ENCODE results near the gene FXYD4.
A peak's percentile ranks its signal among the peaks of the same experiment; 100 is the strongest.
"Not testable (repeated sequence)": the region's sequence is repeated elsewhere in the genome, so short reads cannot be mapped to it uniquely, and the experiment has no call there.

FXYD4 gene

DNA sequence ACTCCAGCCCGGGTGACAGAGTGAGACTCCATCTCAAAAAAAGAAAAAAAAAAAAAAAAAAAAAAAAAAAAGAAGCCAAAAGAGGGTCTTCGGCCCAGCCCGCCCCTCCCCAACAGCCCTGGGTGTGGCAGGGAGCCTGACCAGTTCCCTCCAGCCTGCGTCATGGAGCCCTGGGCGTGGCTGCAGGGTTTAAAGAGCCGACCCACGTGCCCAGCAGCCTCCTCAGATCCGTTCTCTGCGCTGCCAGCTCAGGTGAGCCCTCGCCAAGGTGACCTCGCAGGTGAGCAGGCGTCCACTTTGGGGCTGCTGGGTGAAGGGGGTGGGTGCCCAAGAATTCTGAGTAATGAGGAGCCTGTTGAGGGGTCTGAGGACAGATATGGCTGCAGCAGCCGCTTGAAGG, at the start of gene FXYD4:
FXYD4 (plus strand) TSS at position 219 of the 400 bp plus-strand sequence. CDS start 2,111 bp downstream, outside the sequence.
- DNase-seq (ENCODE audit: low read depth, low spot score) = no peak

DNA sequence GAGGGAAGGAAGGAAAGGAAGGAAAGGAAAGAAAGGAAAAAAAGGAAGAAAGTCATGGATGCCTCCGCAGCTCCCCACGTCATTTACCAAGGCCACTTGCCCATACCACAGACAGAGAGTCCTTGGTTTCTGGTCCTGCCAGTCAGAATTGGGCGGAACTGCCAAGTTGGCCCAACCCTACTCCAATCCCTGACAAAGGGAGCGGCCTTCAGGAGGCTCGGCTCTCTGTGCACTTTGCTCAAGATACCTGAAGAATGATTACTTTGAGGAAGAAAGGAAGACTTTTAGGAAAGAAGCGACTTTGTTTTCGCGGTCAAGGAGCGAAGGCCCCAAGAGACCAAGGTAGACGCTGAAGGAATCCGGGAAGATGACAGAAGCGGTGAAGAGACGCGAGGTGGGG, 49.1 kb upstream of the FXYD4 start:
- no peak for DNase-seq (ENCODE audit: low read depth, low spot score)

DNA sequence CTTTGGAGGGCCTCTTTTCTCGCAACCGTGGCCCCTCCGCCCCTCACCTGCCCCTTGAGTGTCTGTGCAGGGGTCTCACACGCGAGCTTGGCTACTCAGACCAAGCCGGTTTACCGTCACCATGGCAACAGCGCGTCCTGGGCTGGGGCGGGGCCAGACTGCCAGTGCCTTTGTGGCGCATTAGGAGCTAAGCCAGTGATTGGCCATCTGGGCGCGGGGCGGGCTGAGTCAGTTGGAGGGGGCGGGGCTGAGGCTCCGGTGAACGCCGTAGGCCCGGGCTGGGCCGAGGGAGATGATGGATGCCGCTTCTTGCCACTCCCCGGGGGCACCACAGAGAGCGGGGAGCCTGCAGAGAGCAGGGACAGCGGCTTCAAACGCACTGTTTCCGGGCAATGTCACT, 48.7 kb upstream of the FXYD4 start:
- peak; percentile 68 for DNase-seq (ENCODE audit: low read depth, low spot score)

DNA sequence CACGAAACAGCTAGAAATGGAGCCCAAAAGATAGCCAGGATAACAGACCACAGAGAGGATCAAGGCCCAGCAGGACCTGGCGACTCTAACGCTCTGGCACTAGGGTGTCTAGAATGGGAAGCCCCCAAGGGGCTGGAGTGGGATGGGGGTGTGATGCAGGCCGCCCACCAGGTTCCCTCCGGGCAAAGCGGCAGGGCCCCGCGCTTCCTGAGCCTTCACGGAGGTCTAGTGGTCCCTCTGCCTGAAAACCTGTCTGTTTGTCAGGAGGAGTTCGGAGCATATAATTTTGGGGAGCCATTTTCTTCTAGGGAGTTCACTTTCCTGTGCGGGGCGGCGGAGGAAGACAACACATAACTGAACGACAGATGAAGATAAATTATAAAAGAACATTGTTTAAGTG, 48.2 kb upstream of the FXYD4 start:
- DNase-seq (ENCODE audit: low read depth, low spot score) = no peak

DNA sequence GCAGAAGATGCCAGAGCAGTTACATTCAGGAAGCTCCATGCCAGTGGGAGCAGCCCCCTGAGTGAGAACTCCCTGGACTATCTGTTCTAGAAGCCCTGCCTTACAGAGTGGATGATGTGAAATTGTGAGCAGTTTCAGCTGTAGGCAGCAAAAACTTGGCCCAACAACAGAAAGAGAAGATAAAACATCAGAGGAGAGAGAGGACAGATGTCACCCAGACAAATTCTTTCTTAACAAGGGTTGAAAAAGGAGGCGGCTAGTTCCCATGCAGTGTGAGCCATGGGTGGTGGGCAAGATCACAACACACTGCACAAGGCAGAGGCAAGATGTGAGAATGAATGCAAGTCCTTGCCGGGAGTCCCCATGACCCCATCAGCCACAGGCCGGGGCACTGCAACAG, 46.6 kb upstream of the FXYD4 start:
- DNase-seq (ENCODE audit: low read depth, low spot score) = no peak

- no peak for DNase-seq (ENCODE audit: low read depth, low spot score)
Measured at GRCh38 chr10:43327171-43327570, 44.3 kb upstream of the FXYD4 start.

- no peak for DNase-seq (ENCODE audit: low read depth, low spot score)
Measured at GRCh38 chr10:43327986-43328385, 43.5 kb upstream of the FXYD4 start.

DNA sequence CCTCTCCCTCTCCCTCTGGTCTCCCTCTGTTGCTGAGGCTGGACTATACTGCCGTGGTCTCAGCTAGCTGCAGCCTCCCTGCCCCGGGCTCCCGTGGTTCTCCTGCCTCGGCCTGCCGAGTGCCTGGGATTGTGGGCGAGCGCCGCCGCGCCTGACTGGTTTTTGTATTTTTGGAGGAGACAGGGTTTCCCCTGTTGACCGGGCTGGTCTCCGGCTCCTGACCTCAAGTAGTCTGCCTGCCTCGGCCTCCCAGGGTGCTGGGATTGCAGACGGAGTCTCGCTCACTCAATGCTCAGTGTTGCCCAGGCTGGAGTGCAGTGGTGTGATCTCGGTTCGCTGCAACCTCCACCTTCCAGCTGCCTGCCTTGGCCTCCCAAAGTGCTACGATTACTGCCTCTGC, 42.6 kb upstream of the FXYD4 start:
- DNase-seq (ENCODE audit: low read depth, low spot score) = not testable (repeated sequence)

DNA sequence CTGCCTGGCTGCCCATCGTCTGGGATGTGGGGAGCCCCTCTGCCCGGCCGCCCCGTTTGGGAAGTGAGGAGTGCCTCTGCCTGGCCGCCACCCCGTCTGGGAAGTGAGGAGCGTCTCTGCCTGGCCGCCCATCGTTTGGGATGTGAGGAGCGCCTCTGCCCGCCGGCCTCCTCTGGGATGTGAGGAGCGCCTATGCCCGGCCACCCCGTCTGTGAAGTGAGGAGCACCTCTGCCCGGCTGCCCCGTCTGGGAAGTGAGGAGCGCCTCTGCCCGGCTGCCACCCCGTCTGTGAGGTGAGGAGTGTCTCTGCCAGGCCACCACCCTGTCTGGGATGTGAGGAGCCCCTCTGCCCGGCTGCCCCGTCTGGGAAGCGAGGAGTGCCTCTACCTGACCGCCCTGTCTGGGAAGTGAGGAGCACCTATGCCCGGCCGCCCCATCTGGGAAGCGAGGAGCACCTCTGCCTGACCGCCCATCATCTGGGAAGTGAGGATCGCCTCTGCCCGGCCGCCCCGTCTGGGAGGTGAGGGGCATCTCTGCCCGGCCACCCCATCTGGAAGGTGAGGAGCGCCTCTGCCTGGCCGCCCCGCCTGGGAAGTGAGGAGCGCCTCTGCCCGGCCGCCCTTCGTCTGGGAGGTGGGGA, 42.1 kb upstream of the FXYD4 start:
- DNase-seq (ENCODE audit: low read depth, low spot score) = not testable (repeated sequence)

DNA sequence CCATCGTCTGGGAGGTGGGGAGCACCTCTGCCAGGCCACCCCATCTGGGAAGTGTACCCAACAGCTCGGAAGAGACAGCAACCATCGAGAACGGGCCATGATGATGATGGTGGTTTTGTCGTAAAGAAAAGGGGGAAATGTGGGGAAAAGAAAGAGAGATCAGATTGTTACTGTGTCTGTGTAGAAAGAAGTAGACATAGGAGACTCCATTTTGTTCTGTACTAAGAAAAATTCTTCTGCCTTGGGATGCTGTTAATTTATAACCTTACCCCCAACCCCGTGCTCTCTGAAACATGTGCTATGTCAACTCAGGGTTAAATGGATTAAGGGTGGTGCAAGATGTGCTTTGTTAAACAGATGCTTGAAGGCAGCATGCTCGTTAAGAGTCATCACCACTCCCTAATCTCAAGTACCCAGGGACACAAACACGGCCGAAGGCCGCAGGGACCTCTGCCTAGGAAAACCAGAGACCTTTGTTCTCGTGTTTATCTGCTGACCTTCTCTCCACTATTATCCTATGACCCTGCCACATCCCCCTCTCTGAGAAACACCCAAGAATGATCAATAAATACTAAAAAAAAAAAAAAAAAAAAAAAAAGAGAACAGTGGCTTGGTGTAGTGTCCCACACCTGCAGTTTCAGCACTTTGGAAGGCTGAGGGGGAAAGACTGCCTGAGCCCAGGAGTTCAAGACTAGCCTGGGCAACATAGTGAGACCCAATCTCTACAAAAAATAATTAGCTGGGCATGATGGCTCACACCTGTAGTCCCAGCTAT, 41.2 kb upstream of the FXYD4 start:
- not testable (repeated sequence) for DNase-seq (ENCODE audit: low read depth, low spot score)

GRCh38 chr10:43330824-43331127, 40.7 kb upstream of the FXYD4 start:
- DNase-seq (ENCODE audit: low read depth, low spot score) = not testable (repeated sequence)

- DNase-seq (ENCODE audit: low read depth, low spot score) = no peak
Measured at GRCh38 chr10:43333653-43334052, 37.8 kb upstream of the FXYD4 start.

GRCh38 chr10:43336061-43336460, 35.4 kb upstream of the FXYD4 start:
- DNase-seq (ENCODE audit: low read depth, low spot score) = no peak

- no peak for DNase-seq (ENCODE audit: low read depth, low spot score)
Measured at GRCh38 chr10:43336641-43337318, 34.7 kb upstream of the FXYD4 start.

DNA sequence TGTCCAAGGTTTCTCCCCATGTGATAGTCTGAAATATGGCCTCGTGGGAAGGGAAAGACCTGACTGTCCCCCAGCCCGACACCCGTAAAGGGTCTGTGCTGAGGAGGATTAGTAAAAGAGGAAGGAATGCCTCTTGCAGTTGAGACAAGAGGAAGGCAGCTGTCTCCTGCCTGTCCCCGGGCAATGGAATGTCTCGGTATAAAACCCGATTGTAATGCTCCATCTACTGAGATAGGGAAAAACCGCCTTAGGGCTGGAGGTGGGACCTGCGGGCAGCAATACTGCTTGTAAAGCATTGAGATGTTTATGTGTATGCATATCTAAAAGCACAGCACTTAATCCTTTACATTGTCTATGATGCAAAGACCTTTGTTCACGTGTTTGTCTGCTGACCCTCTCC, 33.9 kb upstream of the FXYD4 start:
- not testable (repeated sequence) for DNase-seq (ENCODE audit: low read depth, low spot score)

- no peak for DNase-seq (ENCODE audit: low read depth, low spot score)
Measured at GRCh38 chr10:43338117-43338516, 33.3 kb upstream of the FXYD4 start.

- no peak for DNase-seq (ENCODE audit: low read depth, low spot score)
Measured at GRCh38 chr10:43339136-43339535, 32.3 kb upstream of the FXYD4 start.

DNA sequence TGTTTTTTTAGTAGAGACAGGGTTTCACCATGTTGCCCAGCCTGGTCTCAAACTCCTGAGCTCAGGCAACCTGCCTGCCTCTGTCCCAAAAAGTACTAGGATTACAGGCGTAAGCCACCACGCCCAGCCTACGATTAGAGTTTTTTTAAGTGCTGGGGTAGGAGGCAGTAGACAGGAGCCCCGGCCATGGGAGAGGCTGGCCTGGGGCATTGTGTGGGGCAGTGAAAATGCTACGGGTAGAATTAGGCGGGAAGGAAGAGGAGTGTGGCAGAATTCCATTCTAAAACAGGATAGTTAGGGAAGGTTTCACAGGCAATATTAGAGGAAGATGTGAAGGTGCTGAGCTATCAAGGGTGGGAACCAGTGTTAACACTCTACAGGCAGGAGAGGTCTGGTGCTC, 31.3 kb upstream of the FXYD4 start:
- no peak for DNase-seq (ENCODE audit: low read depth, low spot score)

GRCh38 chr10:43340619-43341018, 30.8 kb upstream of the FXYD4 start:
- DNase-seq (ENCODE audit: low read depth, low spot score) = no peak

DNA sequence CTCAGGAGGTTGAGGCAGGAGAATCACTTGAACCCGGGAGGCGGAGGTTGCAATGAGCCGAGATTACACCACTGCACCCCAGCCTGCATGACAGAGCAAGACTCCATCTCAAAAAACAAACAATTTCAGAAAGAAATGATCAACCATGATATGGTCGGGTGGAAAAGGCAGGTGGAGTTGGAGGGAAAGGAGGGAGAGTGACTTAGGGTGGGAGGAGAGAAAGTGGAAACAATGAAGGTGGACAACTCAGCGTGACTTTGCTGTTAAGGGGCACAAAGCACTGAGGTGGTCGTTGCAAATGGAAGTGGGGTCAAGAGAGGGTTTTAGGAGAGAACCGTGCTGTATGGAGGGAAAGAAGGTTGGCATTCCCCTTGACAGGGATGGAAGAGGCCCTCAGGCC, 30.0 kb upstream of the FXYD4 start:
- DNase-seq (ENCODE audit: low read depth, low spot score) = no peak

- DNase-seq (ENCODE audit: low read depth, low spot score) = no peak
Measured at GRCh38 chr10:43342279-43343125, 28.9 kb upstream of the FXYD4 start.

DNA sequence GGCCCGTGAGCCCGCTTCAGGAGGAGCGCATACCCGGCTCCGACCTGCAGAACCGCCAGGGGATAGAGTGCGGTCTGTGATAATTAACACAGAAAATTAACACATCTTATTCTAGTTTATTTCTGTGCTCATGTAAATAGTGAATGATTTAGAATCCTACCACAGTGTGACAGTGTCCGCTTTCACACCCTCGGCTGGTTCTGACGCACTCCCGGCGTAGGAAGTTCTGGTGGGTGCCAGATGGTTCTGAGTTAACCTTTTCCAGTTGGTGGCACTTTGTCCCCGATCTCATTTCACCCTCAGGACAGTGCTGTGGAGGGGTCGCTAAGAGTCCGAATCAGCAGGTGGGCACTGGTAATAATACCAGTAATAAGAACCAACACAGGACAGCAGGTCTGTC, 28.3 kb upstream of the FXYD4 start:
- no peak for DNase-seq (ENCODE audit: low read depth, low spot score)

All from activated CD4-positive, CD25-positive, alpha-beta regulatory T cell treated with anti-CD3 and anti-CD28 coated beads, Interleukin-2, amount 50 U/mL, for 16 hours (primary cell).